Measurements from ENCODE around the gene AOPEP. TPM values are rescaled to one million over a fixed set of nuclear protein-coding genes. Genes with fewer than 3 reads are reported as not detected.
A peak's percentile ranks its signal among the peaks of the same experiment; 100 is the strongest.

The AOPEP gene
- total and polyA plus RNA-seq, 2 donors (not counting 3 experiments of a cell fraction or from before 2014, with no cell fraction given), result 20.2 to 41.6 TPM

- no peaks in the 10 kb centered on the region for H3K9me3 ChIP-seq (replicated peaks; ENCODE audit: control insufficient read depth, insufficient read depth, low read length)
- intact Hi-C loops (cut with micrococcal nuclease), result no loop called here
- H3K27me3 ChIP-seq (ENCODE audit: control insufficient read depth in 2 of 2, insufficient read depth in 2 of 2, low read length in 2 of 2), result no peaks in the 10 kb centered on the region
- TF ChIP-seq CTCF (IDR thresholded peaks at IDR 0.05; ENCODE audit: extremely low read depth in 1 of 2, insufficient read depth in 1 of 2, low read depth in 1 of 2, low read length in 2 of 2), result no peak
- no peak for TF ChIP-seq POLR2A (IDR thresholded peaks at IDR 0.05; ENCODE audit: low read depth, low read length)
- no peak for TF ChIP-seq POLR2AphosphoS5 (IDR thresholded peaks at IDR 0.05; ENCODE audit: insufficient read depth, low read depth, low read length)
- no peak for TF ChIP-seq JUN (IDR thresholded peaks at IDR 0.05; ENCODE audit: borderline replicate concordance, insufficient read depth, insufficient read length, low read depth)
- TF ChIP-seq MAX (IDR thresholded peaks at IDR 0.05; ENCODE audit: insufficient read depth, insufficient read length), result no peak
- TF ChIP-seq GATA2 (IDR thresholded peaks at IDR 0.05; ENCODE audit: insufficient read depth, insufficient read length, low read depth, low read length), result no peak
- TF ChIP-seq EZH2 (IDR thresholded peaks at IDR 0.05; ENCODE audit: borderline replicate concordance, low read depth, low read length, severe bottlenecking), result no peak
- no peak for TF ChIP-seq FOS (IDR thresholded peaks at IDR 0.05; ENCODE audit: borderline replicate concordance, insufficient read depth, low read length)
- TF ChIP-seq MYC (IDR thresholded peaks at IDR 0.05; ENCODE audit: low read depth, low read length), result no peak
- H3K4me1 ChIP-seq (ENCODE audit: control insufficient read depth, extremely low read depth, insufficient read depth, low read length), result peaks cover 19% of the 10 kb centered on the region
- POLR2A ChIA-PET, result no interaction called here
- H3K27ac ChIP-seq (ENCODE audit: insufficient read depth, low read depth, low read length), result no peak overlapping the region
- no peaks in the 10 kb centered on the region for H3K79me2 ChIP-seq (ENCODE audit: control insufficient read depth, insufficient read depth, low read length)
- no TSS peak for BruUV-seq (replicated peaks)
- no peaks in the 10 kb centered on the region for H4K20me1 ChIP-seq (replicated peaks; ENCODE audit: control insufficient read depth, extremely low read depth, insufficient read depth, low read length)
- DNase-seq (ENCODE audit: low read depth, low spot score) (no peak), FAIRE-seq (peak; percentile 4)
- H3K36me3 ChIP-seq (ENCODE audit: control insufficient read depth in 2 of 2, extremely low read depth in 1 of 2, insufficient read depth in 2 of 2, low read length in 2 of 2), result no peaks in the 10 kb centered on the region
- no peak overlapping the region for H2AFZ ChIP-seq (ENCODE audit: low read depth, low read length)
- H3K4me3 ChIP-seq (replicated peaks in 1 of 3; ENCODE audit: insufficient read depth in 1 of 3, low read depth in 1 of 3, low read length in 3 of 3), result no peak overlapping the region
- CTCF ChIA-PET, result interaction anchor here (2.6 kb wide), 1 partner anchor 19 kb away, joined by 7 read pairs; no protein-coding TSS in a partner anchor
- no peak overlapping the region for H3K4me2 ChIP-seq (ENCODE audit: insufficient read depth, low read length)
- no peak overlapping the region for H3K9ac ChIP-seq (replicated peaks; ENCODE audit: extremely low read depth, insufficient read depth, low read length)
- dilution Hi-C loops (cut with MboI; ENCODE audit: extremely low pct_ligation_motif_present, low sequenced_read_pairs), result no loop called here
- H3K9me1 ChIP-seq (replicated peaks; ENCODE audit: control insufficient read depth, extremely low read depth, insufficient read depth, low read length), result no peaks in the 10 kb centered on the region
These were observed 205.2 kb downstream of the AOPEP start for GRCh38 chr9:94931740-94932139.

Measured in endothelial cell of umbilical vein (primary cell).